GM18873 (cell line): ENCODE measurements around the gene COQ9.
"Not testable (repeated sequence)": the region's sequence is repeated elsewhere in the genome, so short reads cannot be mapped to it uniquely, and the experiment has no call there.

Experiments used
- ATAC-seq: cut with Tn5 transposase; IDR thresholded peaks from one replicate; pipeline ENCODE4 v1.9.1; 2021; ENCODE audit warnings: mild to moderate bottlenecking, moderate library complexity, moderate number of reproducible peaks; ENCODE audit not compliant: unreplicated experiment, low FRiP score

The COQ9 gene, protein sequence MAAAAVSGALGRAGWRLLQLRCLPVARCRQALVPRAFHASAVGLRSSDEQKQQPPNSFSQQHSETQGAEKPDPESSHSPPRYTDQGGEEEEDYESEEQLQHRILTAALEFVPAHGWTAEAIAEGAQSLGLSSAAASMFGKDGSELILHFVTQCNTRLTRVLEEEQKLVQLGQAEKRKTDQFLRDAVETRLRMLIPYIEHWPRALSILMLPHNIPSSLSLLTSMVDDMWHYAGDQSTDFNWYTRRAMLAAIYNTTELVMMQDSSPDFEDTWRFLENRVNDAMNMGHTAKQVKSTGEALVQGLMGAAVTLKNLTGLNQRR

GRCh38 chr16:57447186-57447962 lies at the start of gene COQ9, which contains the start of gene CIAPIN1:
COQ9 (plus strand) TSS chr16:57447479; CDS start chr16:57447506, 27 bp downstream.
CIAPIN1 (minus strand) TSS chr16:57447385; CDS start chr16:57440928, 6,457 bp downstream.
- ATAC-seq: peak; percentile 87

GRCh38 chr16:57397493-57397892 lies 49.8 kb upstream of the COQ9 start:
- ATAC-seq: not testable (repeated sequence)

DNA sequence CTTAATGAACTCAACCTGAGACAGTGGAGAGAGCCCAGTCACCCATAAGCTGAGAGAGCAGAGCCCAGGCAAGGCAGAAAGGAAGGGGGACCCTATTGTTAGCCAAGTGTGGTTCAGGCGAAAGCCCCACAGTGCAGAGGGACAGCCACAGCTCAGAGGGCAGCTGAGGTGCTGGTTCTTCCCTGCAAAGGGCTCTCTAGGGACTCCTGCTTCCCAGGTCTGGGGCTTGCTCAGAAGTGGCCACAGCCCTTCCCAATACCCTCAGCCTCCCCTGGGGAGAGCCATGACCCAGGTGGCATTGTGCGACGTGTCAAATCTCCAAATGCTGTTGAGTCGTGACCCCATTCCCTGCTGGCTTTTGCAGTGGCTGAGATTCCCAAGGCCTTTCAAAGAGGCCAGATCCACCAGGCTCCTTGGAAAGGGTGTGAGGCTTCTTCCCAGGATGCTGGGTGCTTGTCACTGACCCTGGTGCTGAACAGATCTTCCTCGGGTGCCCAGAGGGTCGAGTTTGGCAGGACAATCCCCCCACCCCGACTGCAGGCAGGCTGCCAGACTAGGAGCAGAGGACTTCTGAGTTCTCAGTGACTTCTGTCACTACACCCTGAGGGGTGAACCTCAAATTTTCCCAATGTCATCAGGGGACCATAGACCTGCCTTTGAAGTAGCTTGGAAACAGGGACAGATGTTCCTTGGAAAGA lies 45.2 kb upstream of the COQ9 start:
- no peak for ATAC-seq

- ATAC-seq: no peak
These were observed 43.1 kb upstream of the COQ9 start, which contains the start of gene CCL17 for GRCh38 chr16:57403965-57404817. CCL17 (plus strand) TSS chr16:57404767; CDS start chr16:57413933, 9,166 bp downstream.

DNA sequence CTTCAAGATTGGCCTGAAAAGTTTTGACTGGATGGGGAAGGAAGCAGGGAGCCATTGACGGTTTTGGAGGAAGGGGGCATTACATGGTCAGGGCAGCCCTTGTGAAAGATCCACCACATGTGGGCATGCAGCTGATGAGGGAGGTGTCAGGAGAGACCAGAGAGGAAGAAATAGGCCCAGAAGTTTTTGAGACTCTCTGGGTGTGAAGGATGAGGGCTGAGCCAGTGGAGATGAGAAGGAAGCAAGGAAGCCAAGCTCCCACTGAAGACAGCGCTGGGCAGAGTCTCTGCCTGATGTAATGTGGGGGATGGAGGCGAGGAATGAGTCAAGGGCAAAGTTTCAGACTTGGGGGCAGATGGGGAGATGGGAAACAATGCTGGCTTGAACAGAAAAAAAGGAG lies 42.2 kb upstream of the COQ9 start:
- no peak for ATAC-seq

DNA sequence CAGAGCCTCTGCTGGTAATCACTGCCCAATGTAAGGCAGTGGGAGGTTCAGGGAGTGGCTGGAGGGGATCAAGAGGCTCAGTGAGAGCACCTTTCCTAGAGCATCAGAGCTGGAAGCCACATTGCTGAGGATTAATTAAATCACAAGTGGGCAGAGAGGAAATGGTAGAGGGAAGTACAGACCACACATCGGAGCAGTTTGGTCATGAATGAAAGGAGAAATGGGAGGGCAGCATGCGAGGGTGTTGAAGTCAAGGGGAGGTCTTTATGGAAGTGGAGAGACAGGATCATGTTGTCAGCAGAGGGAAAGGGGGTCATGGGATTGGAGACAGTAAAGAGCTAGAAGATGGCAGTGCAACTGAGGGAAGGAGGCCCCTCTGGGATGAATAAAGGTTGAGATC lies 40.4 kb upstream of the COQ9 start:
- ATAC-seq: no peak

- ATAC-seq: no peak
These were observed 39.5 kb upstream of the COQ9 start for GRCh38 chr16:57407521-57408353.

DNA sequence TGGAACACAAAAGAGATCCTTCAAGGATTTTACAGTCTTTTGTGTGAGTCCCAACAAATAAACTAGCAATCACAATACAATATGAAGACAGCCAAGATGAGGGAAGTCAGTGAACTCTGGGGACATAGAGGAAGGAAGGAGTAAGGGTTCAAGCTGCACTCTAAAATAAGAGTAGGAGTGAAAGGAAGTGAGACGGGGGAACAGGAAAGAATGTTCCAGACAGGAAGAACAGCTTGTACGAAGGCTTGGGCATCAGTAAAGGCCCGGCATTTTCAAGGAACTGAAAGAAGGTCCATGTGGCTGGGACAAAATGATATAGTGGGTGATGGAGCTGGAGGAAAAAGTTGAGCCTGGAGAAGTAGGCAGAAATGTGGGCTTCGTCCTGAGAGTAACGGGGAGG lies 38.2 kb upstream of the COQ9 start:
- ATAC-seq: no peak

GRCh38 chr16:57409870-57410587 lies 37.2 kb upstream of the COQ9 start:
- no peak for ATAC-seq

DNA sequence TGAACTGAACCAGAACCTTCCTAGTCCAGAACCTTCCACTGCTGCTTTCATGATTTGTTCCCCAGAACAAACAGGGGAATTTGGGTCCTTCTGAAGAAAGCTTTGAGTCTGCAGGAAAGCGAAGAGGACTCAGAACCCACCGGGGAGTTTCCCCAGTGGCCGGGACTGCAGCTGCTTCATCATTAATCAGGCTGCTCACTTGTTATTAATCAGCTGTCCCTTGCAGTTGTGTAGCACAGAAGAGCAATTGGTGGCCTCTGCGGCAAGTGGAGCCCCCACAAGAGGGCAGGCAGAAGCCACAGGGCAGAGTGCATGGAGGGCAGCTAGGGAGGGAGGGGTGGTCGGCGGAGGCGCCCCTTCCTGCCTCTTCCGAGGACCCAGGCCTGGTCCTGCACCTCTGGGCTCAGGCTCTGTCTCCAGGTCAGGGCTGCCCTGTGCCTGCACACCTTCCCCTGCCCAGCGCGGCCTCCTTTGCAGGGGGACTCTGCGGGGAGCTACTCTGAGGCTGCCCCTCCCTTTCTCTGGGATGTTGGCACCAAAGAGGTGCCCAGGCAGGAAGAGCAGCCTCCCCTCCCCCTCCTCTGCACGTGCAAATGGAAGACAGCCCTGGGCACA lies 35.8 kb upstream of the COQ9 start:
- ATAC-seq: no peak

DNA sequence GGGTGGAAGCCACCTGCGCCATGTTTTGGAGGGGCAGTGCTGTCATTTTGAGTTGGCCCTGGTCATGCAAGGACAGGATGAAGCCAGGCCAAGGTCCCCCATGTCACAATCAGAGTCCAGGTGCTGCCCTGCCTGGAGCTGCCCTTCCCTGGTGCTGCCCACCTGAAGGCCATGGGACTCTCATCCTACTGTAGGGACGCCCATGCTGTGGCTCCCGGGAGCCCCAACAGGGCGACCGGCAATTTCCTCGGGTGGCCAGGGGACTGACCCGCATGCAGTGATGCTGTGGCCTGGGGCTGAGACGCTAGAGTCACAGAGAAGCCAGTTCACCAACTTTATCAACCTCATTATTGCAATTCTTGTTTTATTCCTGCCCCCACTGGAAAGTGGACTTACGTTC lies 34.7 kb upstream of the COQ9 start:
- no peak for ATAC-seq

DNA sequence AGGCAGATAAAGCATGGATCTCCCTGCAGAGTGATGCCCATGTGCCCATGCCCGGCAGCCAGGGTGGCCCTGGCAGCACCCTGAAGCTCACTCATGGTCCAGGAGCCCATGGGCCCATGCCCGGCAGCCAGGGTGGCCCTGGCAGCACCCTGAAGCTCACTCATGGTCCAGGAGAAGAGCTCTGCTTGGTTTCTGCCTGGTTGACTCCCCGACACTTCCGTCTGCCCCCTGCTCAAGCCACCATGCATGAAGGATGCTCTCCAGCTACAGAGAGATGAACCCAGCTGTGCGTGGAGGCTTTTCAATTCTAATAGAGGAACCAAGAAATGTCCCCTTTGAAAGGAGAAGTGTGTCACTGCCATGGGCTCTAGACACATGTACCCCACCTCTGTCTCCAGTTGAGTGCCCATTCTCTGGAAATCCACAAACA lies 34.0 kb upstream of the COQ9 start:
- ATAC-seq: peak; percentile 59

DNA sequence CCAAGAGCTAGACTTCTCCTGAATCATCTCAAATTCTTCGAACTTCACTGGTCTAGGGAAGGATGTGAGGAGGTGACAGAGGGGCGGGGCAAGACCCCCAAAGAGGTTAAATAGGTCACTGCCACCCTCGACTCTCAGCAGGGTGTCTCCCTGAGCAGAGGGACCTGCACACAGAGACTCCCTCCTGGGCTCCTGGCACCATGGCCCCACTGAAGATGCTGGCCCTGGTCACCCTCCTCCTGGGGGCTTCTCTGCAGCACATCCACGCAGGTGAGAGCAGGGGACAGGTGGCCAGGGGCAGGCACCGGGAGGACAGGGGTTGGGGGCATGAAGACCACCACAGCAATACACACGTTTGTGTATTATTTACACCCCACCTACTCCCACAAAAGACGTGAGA lies 33.5 kb upstream of the COQ9 start:
- no peak for ATAC-seq

GRCh38 chr16:57416084-57416483 lies 31.2 kb upstream of the COQ9 start:
- no peak for ATAC-seq

DNA sequence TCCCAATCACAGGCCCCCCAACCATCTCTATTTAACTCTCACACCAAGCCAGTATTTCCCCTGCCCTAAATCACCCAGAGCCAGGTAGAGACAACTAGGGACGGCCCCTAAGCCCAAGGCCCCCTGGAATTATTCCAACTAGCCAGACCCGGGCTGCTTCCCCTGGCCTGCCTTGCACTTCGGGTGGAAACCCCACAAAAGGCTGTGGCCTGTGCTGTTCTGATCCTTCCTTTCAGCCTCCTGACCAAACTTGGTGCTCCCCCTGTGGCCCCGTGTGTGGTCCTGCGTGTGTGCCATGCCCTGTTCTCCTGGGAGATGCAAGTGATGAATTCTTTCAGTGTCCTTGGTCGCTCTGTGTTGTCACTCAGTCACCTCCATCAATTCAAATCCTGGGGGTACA lies 27.8 kb upstream of the COQ9 start:
- no peak for ATAC-seq

- ATAC-seq: no peak
These were observed 25.0 kb upstream of the COQ9 start for GRCh38 chr16:57422026-57422944.

DNA sequence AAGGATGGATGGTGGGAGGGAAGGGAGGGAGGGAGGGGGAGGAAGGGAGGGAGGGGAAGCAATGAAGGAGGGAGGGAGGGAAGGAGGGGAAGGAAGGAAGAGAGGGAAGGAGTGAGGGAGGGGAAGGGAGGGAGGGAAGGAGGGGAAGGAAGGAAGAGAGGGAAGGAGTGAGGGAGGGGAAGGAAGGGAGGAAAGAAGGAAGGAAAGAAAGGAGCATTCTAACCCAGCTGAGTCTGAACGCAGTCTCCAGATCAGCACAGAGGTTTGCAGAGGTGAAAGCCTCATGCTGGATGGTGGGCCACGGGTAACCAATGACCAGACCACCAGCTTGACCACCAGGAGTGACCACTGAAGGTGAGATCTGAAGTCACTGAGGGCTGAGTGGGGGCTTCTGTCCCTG lies 24.1 kb upstream of the COQ9 start:
- ATAC-seq: no peak
